OCI-LY7 (cell line): ENCODE results near the gene SOCS6. TPM values are rescaled to one million over a fixed set of nuclear protein-coding genes. Genes with fewer than 3 reads are reported as not detected.

Experiments used
- BruUV-seq: library from RNA; stranded (reverse); fragments of 400-500 nt; replicated peaks from 2 replicates; lab custom pipeline; 2021; lab: Mats Ljungman, UMichigan
- CTCF ChIA-PET: fragments of 300-600 bp; sonication (Branson Sonifier 250); formaldehyde crosslinking; loops from one replicate; lab custom pipeline; 2022; ENCODE audit warnings: antibody characterized with exemption; ENCODE audit not compliant: unreplicated experiment; lab: Charles Lee
- POLR2A ChIA-PET: fragments of 300-600 bp; sonication (Branson Sonifier 250); formaldehyde crosslinking; loops from one replicate; lab custom pipeline; 2022; ENCODE audit warnings: antibody characterized with exemption; lab: Charles Lee
- DNase-seq: peaks from one replicate; pipeline ENCODE4 v3.0.0-alpha.2; 2015; ENCODE audit warnings: low spot score
- H2AFZ ChIP-seq: fragments of 200-600 bp; sonication (generic), shearing (Covaris generic); 2 replicates; pipeline ENCODE4 v1.6.1; 2014; ENCODE audit warnings: mild to moderate bottlenecking, antibody characterized with exemption, low read length, moderate library complexity
- H3K27ac ChIP-seq: fragments of 200-600 bp; sonication (generic); 2 replicates; pipeline ENCODE4 v1.5.1; 2014; ENCODE audit warnings: mixed run types, low read depth, mild to moderate bottlenecking, moderate library complexity, low read length, inconsistent platforms; ENCODE audit not compliant: poor library complexity, severe bottlenecking
- H3K36me3 ChIP-seq: fragments of 200-600 bp; sonication (generic); 2 replicates; pipeline ENCODE4 v1.6.1; 2014; ENCODE audit warnings: mild to moderate bottlenecking, antibody characterized with exemption, low read length, moderate library complexity, mixed read lengths; ENCODE audit not compliant: insufficient read depth
- H3K4me1 ChIP-seq: fragments of 200-600 bp; sonication (generic); 2 replicates; pipeline ENCODE4 v1.5.1; 2014; ENCODE audit warnings: mild to moderate bottlenecking, low read length; ENCODE audit not compliant: insufficient read depth, poor library complexity, severe bottlenecking
- H3K4me2 ChIP-seq: fragments of 200-600 bp; sonication (generic); 2 replicates; pipeline ENCODE4 v1.6.1; 2014; ENCODE audit warnings: mild to moderate bottlenecking, low read length
- H3K4me3 ChIP-seq: fragments of 200-600 bp; sonication (generic); 2 replicates; pipeline ENCODE4 v1.5.1; 2014; ENCODE audit warnings: mild to moderate bottlenecking, low read depth, low read length; ENCODE audit not compliant: poor library complexity, severe bottlenecking
- H3K79me2 ChIP-seq: fragments of 200-600 bp; sonication (generic); 2 replicates; pipeline ENCODE4 v1.6.1; 2016; ENCODE audit warnings: low read depth, mild to moderate bottlenecking, low read length, moderate library complexity, mixed read lengths; ENCODE audit not compliant: insufficient read depth
- H3K9me2 ChIP-seq: fragments of 200-600 bp; sonication (generic); 2 replicates; pipeline ENCODE4 v1.6.1; 2016; ENCODE audit warnings: mild to moderate bottlenecking, low read length, mixed read lengths; ENCODE audit not compliant: insufficient read depth
- H3K9me3 ChIP-seq: fragments of 200-600 bp; sonication (generic); 2 replicates; pipeline ENCODE4 v1.6.1; 2014; ENCODE audit warnings: mild to moderate bottlenecking, mixed run types, low read length, mixed read lengths
- H4K20me1 ChIP-seq: fragments of 200-600 bp; sonication (generic); 2 replicates; pipeline ENCODE4 v1.6.1; 2014; ENCODE audit warnings: mild to moderate bottlenecking, antibody characterized with exemption, low read length, moderate library complexity, mixed read lengths; ENCODE audit not compliant: insufficient read depth
- CTCF ChIP-seq: fragments of 200-600 bp; sonication (generic); conservative IDR thresholded peaks from 2 replicates; pipeline ENCODE4 v1.5.1; 2014; ENCODE audit warnings: mild to moderate bottlenecking, antibody characterized with exemption, low read length, moderate library complexity, mixed read lengths
- EZH2phosphoT487 ChIP-seq: fragments of 200-600 bp; sonication (generic); IDR thresholded peaks from 2 replicates; pipeline ENCODE4 v1.6.1; 2018; ENCODE audit warnings: low read depth, borderline replicate concordance, mild to moderate bottlenecking, mixed run types, antibody characterized with exemption, low read length, moderate library complexity, mixed read lengths
- intact Hi-C: fragments of 100-400 bp; cut with micrococcal nuclease; formaldehyde crosslinking; loops from one replicate; pipeline ENCODE4 v1.10.0; 2022; ENCODE audit not compliant: unreplicated experiment
- total RNA-seq, 2 experiments: library from RNA; depleted of rRNA in 1 of 2; stranded (reverse); fragments of >200 nt in 1 of 2; shearing (Covaris generic) in 1 of 2; gene quantifications; 2 replicates each; pipeline ENCODE4 v1.2.3, GENCODE V29; 2014 to 2022

The SOCS6 gene
- total RNA-seq, 2 experiments from 2014 or later, result not detected

DNA sequence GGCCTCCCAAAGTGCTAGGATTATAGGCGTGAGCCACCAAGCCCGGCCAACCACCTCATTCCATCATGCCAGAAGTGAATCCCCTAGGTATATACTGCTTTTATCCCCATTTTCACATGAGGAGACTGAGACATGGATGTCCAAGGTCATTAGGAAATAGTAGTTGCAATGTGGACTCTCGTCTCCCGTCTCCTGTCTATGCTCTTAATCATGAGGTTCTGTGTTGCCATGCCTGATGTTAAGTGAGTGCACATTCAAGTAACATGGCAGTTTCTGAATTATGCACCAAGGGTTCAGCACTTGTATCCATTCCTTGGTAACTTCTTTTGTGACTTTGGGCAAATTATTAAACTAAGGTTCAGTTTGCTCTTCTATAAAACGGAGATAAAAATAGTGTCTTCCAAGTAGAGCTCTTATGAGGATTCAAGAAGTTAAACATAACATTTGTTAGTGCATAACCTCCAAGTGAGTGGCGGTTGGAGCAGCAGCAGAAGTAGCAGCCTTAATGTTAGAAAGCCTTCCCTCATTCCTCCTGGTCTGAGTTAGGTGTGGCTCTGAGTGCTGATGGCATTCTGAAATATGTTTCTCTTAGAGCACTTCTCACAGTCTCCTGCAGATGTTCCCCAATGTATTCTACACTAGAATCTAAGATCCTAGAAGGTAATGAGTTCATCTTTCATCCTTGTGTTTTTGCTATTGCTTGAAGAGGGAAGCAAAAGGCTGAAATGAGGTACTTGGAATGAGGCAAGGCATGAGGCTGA lies 21.9 kb downstream of the SOCS6 start:
- Histone ChIP-seq H3K27ac (no peak overlapping the region), H3K4me1 (no peaks in the 10 kb centered on the region), H3K79me2 (no peaks in the 10 kb centered on the region), H3K9me3 (no peaks in the 10 kb centered on the region), H3K9me2 (no peaks in the 10 kb centered on the region), H4K20me1 (no peaks in the 10 kb centered on the region), H3K4me2 (no peak overlapping the region), H3K4me3 (no peak overlapping the region), H2AFZ (no peak overlapping the region), H3K36me3 (no peaks in the 10 kb centered on the region)
- ChIA-PET CTCF (no interaction called here), POLR2A (no interaction called here)
- intact Hi-C loops, result no loop called here
- no peak for DNase-seq
- TF ChIP-seq CTCF (no peak), EZH2phosphoT487 (no peak)
- BruUV-seq, result no TSS peak

DNA sequence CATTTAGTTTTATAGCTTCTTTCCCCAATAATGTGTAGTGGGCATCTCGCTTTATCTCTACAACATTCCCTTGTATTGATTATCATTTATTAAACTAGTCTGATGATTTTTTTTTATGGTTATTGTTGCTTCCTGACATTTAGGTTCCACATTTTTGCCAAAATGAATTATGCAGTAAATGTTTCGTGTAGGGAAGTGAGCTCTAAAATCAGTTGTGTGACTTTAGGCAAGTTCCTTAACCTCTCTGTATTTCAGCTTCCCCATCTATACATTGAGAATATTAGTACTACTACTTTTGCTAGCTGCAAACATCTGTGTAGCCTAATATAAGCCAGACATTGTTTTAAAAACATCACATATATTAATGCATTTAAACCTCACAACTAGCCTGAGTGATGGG lies 22.9 kb downstream of the SOCS6 start:
- H3K27ac ChIP-seq, result no peak overlapping the region
- ChIA-PET POLR2A (no interaction called here), CTCF (no interaction called here)
- no peak overlapping the region for H2AFZ ChIP-seq
- no peaks in the 10 kb centered on the region for H3K9me2 ChIP-seq
- intact Hi-C loops, result no loop called here
- no peaks in the 10 kb centered on the region for H3K4me1 ChIP-seq
- no peak overlapping the region for H3K4me3 ChIP-seq
- no peak overlapping the region for H3K4me2 ChIP-seq
- TF ChIP-seq EZH2phosphoT487, result no peak
- TF ChIP-seq CTCF, result no peak
- H3K9me3 ChIP-seq, result no peaks in the 10 kb centered on the region
- H3K79me2 ChIP-seq, result no peaks in the 10 kb centered on the region
- no TSS peak for BruUV-seq
- H4K20me1 ChIP-seq, result no peaks in the 10 kb centered on the region
- DNase-seq, result no peak
- H3K36me3 ChIP-seq, result no peaks in the 10 kb centered on the region

- H3K79me2 ChIP-seq, result no peaks in the 10 kb centered on the region
- no peaks in the 10 kb centered on the region for H3K9me3 ChIP-seq
- no peaks in the 10 kb centered on the region for H4K20me1 ChIP-seq
- TF ChIP-seq EZH2phosphoT487, result no peak
- no peak for TF ChIP-seq CTCF
- intact Hi-C loops, result no loop called here
- no peak overlapping the region for H2AFZ ChIP-seq
- no TSS peak for BruUV-seq
- ChIA-PET POLR2A (no interaction called here), CTCF (interaction anchor here (0.5 kb wide), 1 partner anchor 103 kb away, joined by 3 read pairs; no protein-coding TSS in a partner anchor)
- H3K4me3 ChIP-seq, result no peak overlapping the region
- no peak for DNase-seq
- no peak overlapping the region for H3K4me2 ChIP-seq
- H3K9me2 ChIP-seq, result no peaks in the 10 kb centered on the region
- no peaks in the 10 kb centered on the region for H3K36me3 ChIP-seq
- no peaks in the 10 kb centered on the region for H3K4me1 ChIP-seq
- H3K27ac ChIP-seq, result no peak overlapping the region
Measured at GRCh38 chr18:70313640-70314039, 24.8 kb downstream of the SOCS6 start.
